ENCODE results near the gene EIF3A.

EIF3A gene

GRCh38 chr10:119090026-119090795, 9.6 kb upstream of the EIF3A start:
- TF ChIP-seq, protein P1, sequence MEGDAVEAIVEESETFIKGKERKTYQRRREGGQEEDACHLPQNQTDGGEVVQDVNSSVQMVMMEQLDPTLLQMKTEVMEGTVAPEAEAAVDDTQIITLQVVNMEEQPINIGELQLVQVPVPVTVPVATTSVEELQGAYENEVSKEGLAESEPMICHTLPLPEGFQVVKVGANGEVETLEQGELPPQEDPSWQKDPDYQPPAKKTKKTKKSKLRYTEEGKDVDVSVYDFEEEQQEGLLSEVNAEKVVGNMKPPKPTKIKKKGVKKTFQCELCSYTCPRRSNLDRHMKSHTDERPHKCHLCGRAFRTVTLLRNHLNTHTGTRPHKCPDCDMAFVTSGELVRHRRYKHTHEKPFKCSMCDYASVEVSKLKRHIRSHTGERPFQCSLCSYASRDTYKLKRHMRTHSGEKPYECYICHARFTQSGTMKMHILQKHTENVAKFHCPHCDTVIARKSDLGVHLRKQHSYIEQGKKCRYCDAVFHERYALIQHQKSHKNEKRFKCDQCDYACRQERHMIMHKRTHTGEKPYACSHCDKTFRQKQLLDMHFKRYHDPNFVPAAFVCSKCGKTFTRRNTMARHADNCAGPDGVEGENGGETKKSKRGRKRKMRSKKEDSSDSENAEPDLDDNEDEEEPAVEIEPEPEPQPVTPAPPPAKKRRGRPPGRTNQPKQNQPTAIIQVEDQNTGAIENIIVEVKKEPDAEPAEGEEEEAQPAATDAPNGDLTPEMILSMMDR (IDR thresholded peaks at IDR 0.05; ENCODE audit: low read depth, low read length, poor library complexity, severe bottlenecking) = no peak
- no peak for TF ChIP-seq EZH2phosphoT487 (IDR thresholded peaks at IDR 0.05; ENCODE audit: borderline replicate concordance, low read length)
- Histone ChIP-seq H4K20me1 (ENCODE audit: control insufficient read depth, insufficient read depth, low read depth, low read length) (no peaks in the 10 kb centered on the region), H3K27me3 (ENCODE audit: control insufficient read depth, low read length) (no peaks in the 10 kb centered on the region), H3K36me3 (ENCODE audit: control insufficient read depth, low read length) (no peaks in the 10 kb centered on the region), H3K9me2 (replicated peaks; ENCODE audit: control insufficient read depth, low read length) (no peaks in the 10 kb centered on the region), H3K9me3 (ENCODE audit: control insufficient read depth, insufficient read depth, low read length) (no peaks in the 10 kb centered on the region), H3K4me3 (ENCODE audit: low read length) (no peak overlapping the region), H3F3A (ENCODE audit: control insufficient read depth, insufficient read depth) (peaks cover 6% of the 10 kb centered on the region), H3K4me1 (ENCODE audit: control insufficient read depth, low read length) (peaks cover 36% of the 10 kb centered on the region), H3K4me2 (ENCODE audit: low read length) (no peak overlapping the region), H3K79me2 (ENCODE audit: control insufficient read depth, low read length) (no peaks in the 10 kb centered on the region), H3K27ac (ENCODE audit: low read depth, low read length) (no peak overlapping the region)

GRCh38 chr10:119087271-119087882, 6.8 kb upstream of the EIF3A start:
- H3K4me1 ChIP-seq (ENCODE audit: control insufficient read depth, low read length) = peaks cover 55% of the 10 kb centered on the region
- peak overlapping the region; percentile 64 for H3K27ac ChIP-seq (ENCODE audit: low read depth, low read length)
- no peaks in the 10 kb centered on the region for H3K9me3 ChIP-seq (ENCODE audit: control insufficient read depth, insufficient read depth, low read length)
- H3K79me2 ChIP-seq (ENCODE audit: control insufficient read depth, low read length) = no peaks in the 10 kb centered on the region
- H3K27me3 ChIP-seq (ENCODE audit: control insufficient read depth, low read length) = no peaks in the 10 kb centered on the region
- H3K36me3 ChIP-seq (ENCODE audit: control insufficient read depth, low read length) = no peaks in the 10 kb centered on the region
- no peaks in the 10 kb centered on the region for H3K9me2 ChIP-seq (replicated peaks; ENCODE audit: control insufficient read depth, low read length)
- H3K4me2 ChIP-seq (ENCODE audit: low read length) = peak overlapping the region; percentile 60
- H3F3A ChIP-seq (ENCODE audit: control insufficient read depth, insufficient read depth) = peaks cover 14% of the 10 kb centered on the region
- H3K4me3 ChIP-seq (ENCODE audit: low read length) = peak overlapping the region; percentile 43
- no peak for TF ChIP-seq EZH2phosphoT487 (IDR thresholded peaks at IDR 0.05; ENCODE audit: borderline replicate concordance, low read length)
- TF ChIP-seq, protein P1 (IDR thresholded peaks at IDR 0.05; ENCODE audit: low read depth, low read length, poor library complexity, severe bottlenecking) = no peak
- no peaks in the 10 kb centered on the region for H4K20me1 ChIP-seq (ENCODE audit: control insufficient read depth, insufficient read depth, low read depth, low read length)

GRCh38 chr10:119084896-119085295, 4.3 kb upstream of the EIF3A start:
- H3K79me2 ChIP-seq (ENCODE audit: control insufficient read depth, low read length) = peaks cover 21% of the 10 kb centered on the region
- H3K27ac ChIP-seq (ENCODE audit: low read depth, low read length) = peak overlapping the region; percentile 2; the same call in 1 of the 2 replicates
- no peaks in the 10 kb centered on the region for H3K9me3 ChIP-seq (ENCODE audit: control insufficient read depth, insufficient read depth, low read length)
- H3K4me1 ChIP-seq (ENCODE audit: control insufficient read depth, low read length) = peaks cover 55% of the 10 kb centered on the region
- peak overlapping the region; percentile 22 for H3K4me2 ChIP-seq (ENCODE audit: low read length)
- TF ChIP-seq EZH2phosphoT487 (IDR thresholded peaks at IDR 0.05; ENCODE audit: borderline replicate concordance, low read length) = no peak
- TF ChIP-seq, protein P1 (IDR thresholded peaks at IDR 0.05; ENCODE audit: low read depth, low read length, poor library complexity, severe bottlenecking) = no peak
- no peak overlapping the region for H3K4me3 ChIP-seq (ENCODE audit: low read length)
- no peaks in the 10 kb centered on the region for H3K27me3 ChIP-seq (ENCODE audit: control insufficient read depth, low read length)
- peaks cover 10% of the 10 kb centered on the region for H3K36me3 ChIP-seq (ENCODE audit: control insufficient read depth, low read length)
- H4K20me1 ChIP-seq (ENCODE audit: control insufficient read depth, insufficient read depth, low read depth, low read length) = no peaks in the 10 kb centered on the region
- H3K9me2 ChIP-seq (replicated peaks; ENCODE audit: control insufficient read depth, low read length) = no peaks in the 10 kb centered on the region
- peaks cover 14% of the 10 kb centered on the region for H3F3A ChIP-seq (ENCODE audit: control insufficient read depth, insufficient read depth)
